Measurements from ENCODE around the gene S100A10.

DNA sequence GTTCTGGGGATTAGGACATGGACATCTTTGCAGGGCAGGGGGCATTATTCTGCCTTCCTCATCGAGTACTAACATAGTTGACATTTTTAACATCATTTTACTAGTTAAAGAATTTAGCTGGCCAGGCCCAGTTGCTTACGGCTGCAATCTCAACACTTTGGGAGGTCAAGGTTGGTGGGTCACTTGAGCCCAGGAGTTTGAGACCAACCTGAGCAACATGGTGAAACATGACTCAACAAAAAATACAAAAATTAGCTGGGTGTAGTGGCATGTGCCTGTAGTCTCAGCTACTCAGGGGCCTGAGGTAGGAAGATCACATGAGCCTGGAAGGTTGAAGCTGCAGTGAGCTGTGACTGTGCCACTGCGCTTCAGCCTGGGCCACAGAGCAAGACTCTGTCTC is 54.5 kb downstream of the S100A10 start:
- no peak for TF ChIP-seq EZH2 (IDR thresholded peaks at IDR 0.05; ENCODE audit: low read depth)
- TF ChIP-seq CTCF (conservative IDR thresholded peaks at IDR 0.05): no peak

All from PC-9 (cell line).